ENCODE data around the gene KRTAP3-3.
A peak's percentile ranks its signal among the peaks of the same experiment; 100 is the strongest.
"Not testable (repeated sequence)": the region's sequence is repeated elsewhere in the genome, so short reads cannot be mapped to it uniquely, and the experiment has no call there.

The KRTAP3-3 gene

DNA sequence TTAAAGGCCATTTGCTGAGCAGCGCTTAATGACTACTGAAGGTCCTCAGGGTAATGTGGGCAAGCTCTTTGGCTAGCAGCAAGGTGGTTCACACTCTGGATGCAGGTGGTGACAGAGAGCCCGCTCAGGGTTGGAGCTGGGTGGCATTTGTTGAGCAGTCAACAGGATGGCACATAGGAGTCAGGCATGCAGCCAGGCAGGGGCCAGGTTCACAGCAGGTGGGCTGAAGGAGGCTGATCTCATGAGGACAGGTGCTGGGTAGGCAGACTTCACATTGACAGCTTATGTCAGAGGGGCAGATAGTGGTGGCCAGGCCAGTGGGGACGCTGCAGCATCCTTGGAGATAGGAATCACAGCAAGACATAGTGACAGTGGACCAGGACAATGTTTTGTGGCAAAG is 10.4 kb upstream of the KRTAP3-3 start:
- DNase-seq (ENCODE audit: low read depth in 2 of 2) = no peak
- no peak overlapping the region for H3K4me3 ChIP-seq (replicated peaks in 1 of 2; ENCODE audit: low read depth in 2 of 2, low read length in 2 of 2)
- TF ChIP-seq, protein P1, sequence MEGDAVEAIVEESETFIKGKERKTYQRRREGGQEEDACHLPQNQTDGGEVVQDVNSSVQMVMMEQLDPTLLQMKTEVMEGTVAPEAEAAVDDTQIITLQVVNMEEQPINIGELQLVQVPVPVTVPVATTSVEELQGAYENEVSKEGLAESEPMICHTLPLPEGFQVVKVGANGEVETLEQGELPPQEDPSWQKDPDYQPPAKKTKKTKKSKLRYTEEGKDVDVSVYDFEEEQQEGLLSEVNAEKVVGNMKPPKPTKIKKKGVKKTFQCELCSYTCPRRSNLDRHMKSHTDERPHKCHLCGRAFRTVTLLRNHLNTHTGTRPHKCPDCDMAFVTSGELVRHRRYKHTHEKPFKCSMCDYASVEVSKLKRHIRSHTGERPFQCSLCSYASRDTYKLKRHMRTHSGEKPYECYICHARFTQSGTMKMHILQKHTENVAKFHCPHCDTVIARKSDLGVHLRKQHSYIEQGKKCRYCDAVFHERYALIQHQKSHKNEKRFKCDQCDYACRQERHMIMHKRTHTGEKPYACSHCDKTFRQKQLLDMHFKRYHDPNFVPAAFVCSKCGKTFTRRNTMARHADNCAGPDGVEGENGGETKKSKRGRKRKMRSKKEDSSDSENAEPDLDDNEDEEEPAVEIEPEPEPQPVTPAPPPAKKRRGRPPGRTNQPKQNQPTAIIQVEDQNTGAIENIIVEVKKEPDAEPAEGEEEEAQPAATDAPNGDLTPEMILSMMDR (IDR thresholded peaks at IDR 0.05; ENCODE audit: low read depth, low read length) = no peak

DNA sequence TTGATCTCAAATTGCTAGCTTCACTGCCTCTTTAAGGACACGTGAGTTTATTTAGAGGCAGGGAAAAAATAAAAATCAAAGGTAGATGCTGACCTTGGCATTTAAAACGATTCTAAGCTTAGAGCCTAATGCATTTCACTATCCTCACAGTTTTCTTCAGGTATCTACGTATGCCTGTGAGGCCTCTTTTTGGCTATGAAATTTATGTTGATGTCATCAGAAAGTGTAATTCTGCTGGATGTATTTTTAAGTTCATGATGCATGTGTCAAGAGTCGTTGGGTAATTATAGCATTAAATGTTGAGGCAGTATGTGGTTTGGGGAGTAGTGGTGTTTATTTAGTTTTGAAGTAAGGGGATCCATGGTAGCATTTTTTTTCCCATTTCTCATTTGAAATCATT is 10.0 kb upstream of the KRTAP3-3 start:
- H3K4me3 ChIP-seq (replicated peaks in 1 of 2; ENCODE audit: low read depth in 2 of 2, low read length in 2 of 2) = no peak overlapping the region
- TF ChIP-seq, protein P1 (IDR thresholded peaks at IDR 0.05; ENCODE audit: low read depth, low read length) = no peak
- DNase-seq (ENCODE audit: low read depth in 2 of 2) = no peak

DNA sequence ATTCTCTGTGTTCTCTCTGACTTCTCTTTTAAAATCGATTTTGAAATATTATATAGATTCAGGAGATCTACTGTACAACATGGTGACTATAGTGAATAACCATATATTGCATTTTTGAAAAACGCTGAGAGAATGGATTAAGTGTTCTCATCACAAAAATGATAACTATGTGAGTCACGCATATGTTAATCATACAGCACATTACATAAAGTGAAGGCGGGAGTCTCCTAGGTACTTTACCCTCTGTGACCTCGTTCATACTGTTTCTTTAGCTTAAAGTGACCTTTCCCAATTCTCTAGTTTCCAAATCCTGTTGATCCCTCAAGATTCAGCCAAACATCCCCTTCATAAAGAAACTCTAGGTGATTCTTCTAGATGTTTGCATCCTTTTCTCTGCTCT is 8.8 kb upstream of the KRTAP3-3 start:
- DNase-seq (ENCODE audit: low read depth in 2 of 2) = peak in 1 of 2 donors; percentile 16
- no peak overlapping the region for H3K4me3 ChIP-seq (replicated peaks in 1 of 2; ENCODE audit: low read depth in 2 of 2, low read length in 2 of 2)
- TF ChIP-seq, protein P1 (IDR thresholded peaks at IDR 0.05; ENCODE audit: low read depth, low read length) = no peak

DNA sequence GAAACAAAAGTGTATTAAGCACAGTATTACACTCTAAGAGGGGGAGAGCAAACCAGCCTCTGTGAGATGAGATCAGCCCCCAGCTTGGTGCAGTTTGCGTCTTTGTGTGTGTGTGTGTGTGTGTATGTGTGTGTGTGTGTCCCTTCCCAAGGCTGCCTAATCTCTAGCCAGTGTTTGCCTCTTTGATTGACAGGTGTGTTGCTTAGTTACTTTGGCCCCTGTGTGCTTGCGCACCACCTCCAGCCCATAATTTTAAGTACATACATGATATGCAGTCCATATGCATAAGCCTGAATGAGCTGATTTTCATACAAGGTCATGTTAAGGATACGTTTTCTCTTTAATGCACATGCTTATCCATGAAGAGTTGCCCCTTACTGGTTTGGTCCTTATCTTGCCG is 7.8 kb upstream of the KRTAP3-3 start:
- DNase-seq (ENCODE audit: low read depth in 2 of 2) = no peak
- TF ChIP-seq, protein P1 (IDR thresholded peaks at IDR 0.05; ENCODE audit: low read depth, low read length) = no peak
- no peak overlapping the region for H3K4me3 ChIP-seq (replicated peaks in 1 of 2; ENCODE audit: low read depth in 2 of 2, low read length in 2 of 2)

DNA sequence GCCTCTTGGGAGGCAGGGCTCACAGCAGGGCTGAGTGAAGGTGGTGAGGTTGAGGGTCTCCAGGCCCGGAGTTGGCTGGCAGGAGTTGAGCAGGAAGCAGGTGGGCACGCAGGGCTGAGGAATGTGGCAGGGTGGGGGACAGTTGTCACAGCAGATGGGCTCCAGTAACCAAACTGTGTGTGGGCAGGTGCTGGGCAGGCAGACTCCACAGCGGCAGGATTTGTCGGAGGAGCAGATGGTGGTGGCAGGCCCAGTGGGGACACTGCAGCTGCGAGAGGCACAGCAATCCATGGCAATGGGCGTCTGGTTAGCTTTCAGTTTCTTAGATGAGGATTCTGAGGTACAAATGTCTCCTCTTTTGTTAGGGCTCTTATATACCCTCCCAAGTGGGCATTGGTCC is 5.6 kb upstream of the KRTAP3-3 start, which contains the start of gene KRTAP3-2:
Gene KRTAP3-2 (minus strand): TSS at position 344 of the 400 bp plus-strand sequence. CDS start 53 bp downstream, at position 291.
- H3K4me3 ChIP-seq (replicated peaks in 1 of 2; ENCODE audit: low read depth in 2 of 2, low read length in 2 of 2); DNase-seq (ENCODE audit: low read depth in 2 of 2): not testable (repeated sequence)

DNA sequence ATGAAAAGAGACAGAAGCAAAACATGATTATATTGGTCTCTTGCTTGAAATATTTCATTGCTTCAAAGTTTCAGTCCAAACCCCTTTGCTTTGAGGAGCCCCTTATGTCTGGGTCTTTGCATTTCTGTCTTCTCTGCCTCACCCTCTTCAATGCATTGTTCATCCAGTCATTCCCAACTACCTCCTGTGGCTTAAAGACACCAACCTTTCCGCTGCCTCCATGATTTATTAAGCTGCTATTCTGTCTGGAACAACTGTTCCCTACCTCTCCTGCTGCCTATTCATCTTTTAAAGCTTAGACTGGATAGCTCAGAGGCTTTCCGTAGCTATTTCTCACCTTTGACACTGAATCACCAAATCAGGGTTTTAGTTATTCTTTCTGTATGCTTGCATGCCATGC is 3.4 kb upstream of the KRTAP3-3 start:
- no peak for DNase-seq (ENCODE audit: low read depth in 2 of 2)
- TF ChIP-seq, protein P1 (IDR thresholded peaks at IDR 0.05; ENCODE audit: low read depth, low read length) = no peak
- H3K4me3 ChIP-seq (replicated peaks in 1 of 2; ENCODE audit: low read depth in 2 of 2, low read length in 2 of 2) = no peak overlapping the region

DNA sequence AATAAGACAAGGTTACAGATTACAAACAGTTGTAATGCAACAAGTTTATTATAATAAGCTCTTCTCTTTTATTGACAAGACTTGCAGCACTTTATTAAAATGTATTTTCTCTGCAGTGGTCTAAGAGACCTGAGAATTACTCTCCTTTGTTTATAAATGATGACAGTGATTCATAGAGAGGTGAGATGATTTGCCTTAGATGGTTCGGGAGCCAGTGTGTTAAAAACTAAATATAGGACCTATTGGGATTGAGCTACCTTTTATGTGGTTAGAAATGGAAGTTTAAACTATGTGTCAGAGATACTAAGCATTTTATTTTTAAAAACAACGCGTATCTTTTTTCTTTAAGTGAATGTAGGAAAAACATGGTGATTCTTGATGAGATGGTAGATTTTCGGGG is 2.9 kb upstream of the KRTAP3-3 start:
- no peak for DNase-seq (ENCODE audit: low read depth in 2 of 2)
- H3K4me3 ChIP-seq (replicated peaks in 1 of 2; ENCODE audit: low read depth in 2 of 2, low read length in 2 of 2) = no peak overlapping the region
- TF ChIP-seq, protein P1 (IDR thresholded peaks at IDR 0.05; ENCODE audit: low read depth, low read length) = no peak

Data from cardiac fibroblast (primary cell).